ENCODE results near the gene HCAR3. TPM values are rescaled to one million over a fixed set of nuclear protein-coding genes. Genes with fewer than 3 reads are reported as not detected.
"Not testable (repeated sequence)": the region's sequence is repeated elsewhere in the genome, so short reads cannot be mapped to it uniquely, and the experiment has no call there.

The HCAR3 gene
- total and polyA plus RNA-seq, 2 donors (not counting 1 experiment from before 2014, with no cell fraction given): under 0.01 TPM; not detected in 1

DNA sequence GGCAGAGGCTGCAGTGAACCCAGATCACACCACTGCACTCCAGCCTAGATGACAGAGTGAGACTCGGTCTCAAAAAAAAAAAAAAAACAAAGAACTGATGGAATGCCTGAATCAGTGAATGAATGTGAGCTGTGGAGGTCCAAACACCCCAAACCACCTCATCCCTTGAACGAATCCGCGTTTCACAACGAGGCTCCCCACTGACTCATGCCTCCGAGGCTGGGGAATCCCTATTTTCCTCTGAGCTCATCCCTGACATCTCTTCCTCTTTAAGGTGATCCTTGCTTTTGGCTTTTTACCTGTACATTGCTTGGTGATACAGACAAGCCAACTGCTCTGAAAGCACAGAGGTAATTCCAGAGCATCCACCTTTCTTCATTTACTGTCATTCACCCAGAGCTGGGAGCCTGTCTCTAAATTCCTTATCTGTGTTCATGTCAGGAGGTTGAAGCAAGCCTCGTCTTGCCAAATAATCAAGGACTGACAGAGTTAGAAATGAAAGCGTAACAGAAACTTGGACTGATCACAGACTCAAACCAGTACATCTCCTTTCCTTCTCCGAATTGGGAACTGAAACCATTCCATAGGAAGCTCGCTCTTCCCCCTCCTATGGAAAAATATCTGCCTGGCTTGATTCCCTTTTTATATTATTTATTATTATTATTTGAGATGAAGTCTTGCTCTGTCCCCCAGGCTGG is 3.0 kb downstream of the HCAR3 start:
- H3K27ac ChIP-seq (ENCODE audit: insufficient read depth, low read length); H2AFZ ChIP-seq (ENCODE audit: low read length); H3K9me3 ChIP-seq (ENCODE audit: control insufficient read depth, insufficient read depth, low read depth, low read length); H3K4me2 ChIP-seq (ENCODE audit: extremely low read depth, insufficient read depth, low read length); H3K4me3 ChIP-seq (replicated peaks in 1 of 4; ENCODE audit: control extremely low read depth in 1 of 4, insufficient read depth in 1 of 4, low read depth in 3 of 4, low read length in 4 of 4); H3K9ac ChIP-seq (ENCODE audit: insufficient read depth, low read length); H3K36me3 ChIP-seq (ENCODE audit: control insufficient read depth, insufficient read depth, low read length); H3K4me1 ChIP-seq (ENCODE audit: control insufficient read depth, extremely low read depth, insufficient read depth, low read length); H3K27me3 ChIP-seq (ENCODE audit: control insufficient read depth, insufficient read depth, low read length); DNase-seq (ENCODE audit: low read depth in 2 of 2); H4K20me1 ChIP-seq (ENCODE audit: control insufficient read depth, extremely low read depth, insufficient read depth, low read length); H3K79me2 ChIP-seq (ENCODE audit: control insufficient read depth, insufficient read depth, low read length): not testable (repeated sequence)

DNA sequence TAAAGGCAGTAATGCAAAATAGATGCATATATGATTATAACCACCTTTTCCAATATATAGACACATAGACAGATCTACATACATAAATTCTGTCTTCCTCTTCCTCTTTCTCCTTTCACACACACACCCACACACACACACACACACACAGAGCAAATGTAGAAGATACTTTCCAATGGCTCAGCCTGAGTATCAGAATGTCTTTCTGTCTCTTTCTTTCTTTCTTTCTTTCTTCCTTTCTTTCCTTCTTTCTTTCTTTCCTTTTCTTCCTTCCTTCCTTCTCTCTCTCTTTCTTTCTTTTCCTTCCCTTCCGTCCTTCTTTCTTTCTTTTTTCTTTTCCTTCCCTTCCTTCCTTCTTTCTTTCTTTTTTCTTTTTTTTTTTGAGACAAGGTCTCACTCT is 5.3 kb downstream of the HCAR3 start:
- not testable (repeated sequence) for H3K79me2 ChIP-seq (ENCODE audit: control insufficient read depth, insufficient read depth, low read length); H3K4me1 ChIP-seq (ENCODE audit: control insufficient read depth, extremely low read depth, insufficient read depth, low read length); H3K4me3 ChIP-seq (replicated peaks in 1 of 4; ENCODE audit: control extremely low read depth in 1 of 4, insufficient read depth in 1 of 4, low read depth in 3 of 4, low read length in 4 of 4); H4K20me1 ChIP-seq (ENCODE audit: control insufficient read depth, extremely low read depth, insufficient read depth, low read length); H3K27ac ChIP-seq (ENCODE audit: insufficient read depth, low read length); H3K27me3 ChIP-seq (ENCODE audit: control insufficient read depth, insufficient read depth, low read length); H2AFZ ChIP-seq (ENCODE audit: low read length); H3K4me2 ChIP-seq (ENCODE audit: extremely low read depth, insufficient read depth, low read length); H3K9me3 ChIP-seq (ENCODE audit: control insufficient read depth, insufficient read depth, low read depth, low read length); H3K9ac ChIP-seq (ENCODE audit: insufficient read depth, low read length); H3K36me3 ChIP-seq (ENCODE audit: control insufficient read depth, insufficient read depth, low read length); DNase-seq (ENCODE audit: low read depth in 2 of 2)

DNA sequence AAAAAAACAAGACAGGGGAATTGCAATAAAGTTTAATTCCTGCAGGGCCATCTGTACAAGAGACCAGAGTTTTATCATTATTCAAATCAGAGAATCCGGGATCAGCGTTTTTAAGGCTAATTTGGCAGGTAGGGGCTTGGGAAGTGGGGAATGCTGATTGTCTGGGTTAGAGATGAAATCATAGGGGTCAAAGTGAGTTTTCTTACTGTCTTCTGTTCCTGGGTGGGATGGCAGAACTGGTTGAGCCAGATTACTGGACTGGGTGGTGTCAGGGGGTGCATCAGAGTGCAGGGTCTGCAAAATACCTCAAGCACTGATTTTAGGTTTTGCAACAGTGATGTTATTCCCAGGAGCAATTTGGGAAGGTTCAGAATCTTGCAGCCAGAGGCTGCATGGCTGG is 6.3 kb downstream of the HCAR3 start:
- H3K79me2 ChIP-seq (ENCODE audit: control insufficient read depth, insufficient read depth, low read length); H3K36me3 ChIP-seq (ENCODE audit: control insufficient read depth, insufficient read depth, low read length); H3K4me1 ChIP-seq (ENCODE audit: control insufficient read depth, extremely low read depth, insufficient read depth, low read length); H3K27ac ChIP-seq (ENCODE audit: insufficient read depth, low read length); H3K4me2 ChIP-seq (ENCODE audit: extremely low read depth, insufficient read depth, low read length); H3K4me3 ChIP-seq (replicated peaks in 1 of 4; ENCODE audit: control extremely low read depth in 1 of 4, insufficient read depth in 1 of 4, low read depth in 3 of 4, low read length in 4 of 4); H3K9ac ChIP-seq (ENCODE audit: insufficient read depth, low read length); H4K20me1 ChIP-seq (ENCODE audit: control insufficient read depth, extremely low read depth, insufficient read depth, low read length); H3K27me3 ChIP-seq (ENCODE audit: control insufficient read depth, insufficient read depth, low read length); DNase-seq (ENCODE audit: low read depth in 2 of 2); H3K9me3 ChIP-seq (ENCODE audit: control insufficient read depth, insufficient read depth, low read depth, low read length); H2AFZ ChIP-seq (ENCODE audit: low read length): not testable (repeated sequence)

DNA sequence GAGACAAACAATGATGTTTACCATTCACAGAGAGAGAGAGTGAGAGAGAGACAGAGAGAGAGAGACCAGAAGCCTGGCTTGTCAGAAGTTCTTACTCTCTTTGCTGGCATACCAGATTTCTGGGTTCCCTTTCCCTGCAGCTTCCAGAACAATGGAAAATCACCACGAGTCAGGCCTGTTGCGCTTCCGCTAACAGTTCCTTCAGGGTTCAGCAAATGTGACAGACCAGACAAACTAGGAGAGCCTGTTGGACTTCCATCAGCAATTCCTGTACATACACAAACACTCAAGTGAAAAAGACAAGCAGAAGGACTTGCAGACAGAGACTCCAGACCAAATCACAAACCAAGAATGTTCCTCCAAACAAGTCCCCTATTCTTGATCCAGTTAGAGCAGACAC is 7.3 kb downstream of the HCAR3 start:
- H2AFZ ChIP-seq (ENCODE audit: low read length): not testable (repeated sequence)

GRCh38 chr12:122703841-122704240 is 12.8 kb downstream of the HCAR3 start:
- H2AFZ ChIP-seq (ENCODE audit: low read length); H3K27ac ChIP-seq (ENCODE audit: insufficient read depth, low read length); H3K79me2 ChIP-seq (ENCODE audit: control insufficient read depth, insufficient read depth, low read length); H3K27me3 ChIP-seq (ENCODE audit: control insufficient read depth, insufficient read depth, low read length); H3K36me3 ChIP-seq (ENCODE audit: control insufficient read depth, insufficient read depth, low read length); H4K20me1 ChIP-seq (ENCODE audit: control insufficient read depth, extremely low read depth, insufficient read depth, low read length); H3K4me3 ChIP-seq (replicated peaks in 1 of 4; ENCODE audit: control extremely low read depth in 1 of 4, insufficient read depth in 1 of 4, low read depth in 3 of 4, low read length in 4 of 4); H3K9ac ChIP-seq (ENCODE audit: insufficient read depth, low read length); H3K4me2 ChIP-seq (ENCODE audit: extremely low read depth, insufficient read depth, low read length); H3K4me1 ChIP-seq (ENCODE audit: control insufficient read depth, extremely low read depth, insufficient read depth, low read length); H3K9me3 ChIP-seq (ENCODE audit: control insufficient read depth, insufficient read depth, low read depth, low read length): not testable (repeated sequence)
- DNase-seq (ENCODE audit: low read depth in 2 of 2): peak; percentile 13 to 60

More for the DNA sequence above, 7.3 kb downstream of the HCAR3 start:
- H3K4me1 ChIP-seq (ENCODE audit: control insufficient read depth, extremely low read depth, insufficient read depth, low read length); H3K4me2 ChIP-seq (ENCODE audit: extremely low read depth, insufficient read depth, low read length); H3K9me3 ChIP-seq (ENCODE audit: control insufficient read depth, insufficient read depth, low read depth, low read length); H3K27ac ChIP-seq (ENCODE audit: insufficient read depth, low read length); H3K9ac ChIP-seq (ENCODE audit: insufficient read depth, low read length); H4K20me1 ChIP-seq (ENCODE audit: control insufficient read depth, extremely low read depth, insufficient read depth, low read length); H3K27me3 ChIP-seq (ENCODE audit: control insufficient read depth, insufficient read depth, low read length); H3K4me3 ChIP-seq (replicated peaks in 1 of 4; ENCODE audit: control extremely low read depth in 1 of 4, insufficient read depth in 1 of 4, low read depth in 3 of 4, low read length in 4 of 4); DNase-seq (ENCODE audit: low read depth in 2 of 2); H3K36me3 ChIP-seq (ENCODE audit: control insufficient read depth, insufficient read depth, low read length); H3K79me2 ChIP-seq (ENCODE audit: control insufficient read depth, insufficient read depth, low read length): not testable (repeated sequence)

DNA sequence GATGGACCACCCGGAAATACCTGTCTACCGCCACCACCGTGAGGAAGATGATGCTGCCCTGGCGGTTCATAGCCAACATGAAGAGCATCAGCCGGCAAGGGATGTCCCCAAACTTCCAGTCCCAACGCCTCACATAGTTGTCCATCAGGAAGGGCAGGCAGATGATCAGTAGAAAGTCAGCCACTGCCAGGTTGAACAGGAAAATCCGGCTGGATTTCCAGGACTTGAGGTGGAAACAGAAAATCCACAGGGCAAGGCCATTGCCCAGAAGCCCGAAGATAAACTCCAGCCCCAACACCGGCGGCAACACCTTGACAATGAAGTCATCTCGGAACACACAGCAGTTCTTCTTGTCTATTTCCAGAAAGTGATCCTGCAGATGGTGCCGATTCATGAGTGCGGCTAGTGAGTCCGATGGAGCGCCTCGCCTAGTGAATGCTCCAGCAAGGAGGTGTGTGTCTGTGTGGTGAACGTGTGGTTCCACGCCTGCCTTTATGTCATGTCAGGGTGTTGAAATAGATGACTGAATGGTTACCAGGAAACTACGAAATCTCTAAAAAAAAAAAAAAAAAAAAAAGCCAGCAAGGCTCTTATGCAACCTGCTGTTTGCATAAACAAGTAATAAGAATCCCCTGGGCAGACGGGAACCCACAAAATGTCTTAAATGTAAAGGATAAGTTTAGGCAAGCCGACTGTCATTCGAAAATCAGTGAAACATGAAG is 13.6 kb downstream of the HCAR3 start, which contains the start of gene HCAR2:
Gene HCAR2, minus strand, starts transcription at position 468 of the 722 bp plus-strand sequence. Its CDS starts 74 bp downstream, at position 394.
- H3K36me3 ChIP-seq (ENCODE audit: control insufficient read depth, insufficient read depth, low read length); H3K4me1 ChIP-seq (ENCODE audit: control insufficient read depth, extremely low read depth, insufficient read depth, low read length); H3K79me2 ChIP-seq (ENCODE audit: control insufficient read depth, insufficient read depth, low read length); DNase-seq (ENCODE audit: low read depth in 2 of 2); H3K9ac ChIP-seq (ENCODE audit: insufficient read depth, low read length); H3K27me3 ChIP-seq (ENCODE audit: control insufficient read depth, insufficient read depth, low read length); H3K9me3 ChIP-seq (ENCODE audit: control insufficient read depth, insufficient read depth, low read depth, low read length); H3K4me3 ChIP-seq (replicated peaks in 1 of 4; ENCODE audit: control extremely low read depth in 1 of 4, insufficient read depth in 1 of 4, low read depth in 3 of 4, low read length in 4 of 4); H3K4me2 ChIP-seq (ENCODE audit: extremely low read depth, insufficient read depth, low read length); H2AFZ ChIP-seq (ENCODE audit: low read length); H4K20me1 ChIP-seq (ENCODE audit: control insufficient read depth, extremely low read depth, insufficient read depth, low read length); H3K27ac ChIP-seq (ENCODE audit: insufficient read depth, low read length): not testable (repeated sequence)
